PFSK-1 (cell line): ENCODE measurements around the gene DPP9.

Source experiments
- FOXP2 ChIP-seq: optimal IDR thresholded peaks from 2 replicates; pipeline ENCODE3; 2011; ENCODE audit warnings: borderline replicate concordance, control low read depth, inconsistent platforms; ENCODE audit not compliant: insufficient read depth; ENCODE audit errors: extremely low read length, extremely low read depth
- POLR2AphosphoS5 ChIP-seq: IDR thresholded peaks from 2 replicates; pipeline ENCODE4 v1.6.1; 2012; ENCODE audit warnings: low read depth, mild to moderate bottlenecking, control low read depth, low read length, moderate library complexity
- REST ChIP-seq, 2 experiments: IDR thresholded peaks; 2 replicates each; pipeline versions ENCODE4 v1.6.1 to v1.8.0; 2011 to 2012; ENCODE audit warnings: low read depth in 2 of 2, low read length in 2 of 2, control low read depth in 1 of 2, inconsistent platforms in 1 of 2, mild to moderate bottlenecking in 1 of 2, moderate library complexity in 1 of 2; ENCODE audit not compliant: insufficient read depth in 1 of 2
- SIN3A ChIP-seq: IDR thresholded peaks from 2 replicates; pipeline ENCODE4 v1.6.1; 2012; ENCODE audit warnings: mild to moderate bottlenecking, low read length, moderate library complexity, borderline replicate concordance; ENCODE audit not compliant: insufficient read depth
- TAF1 ChIP-seq: IDR thresholded peaks from 2 replicates; pipeline ENCODE4 v1.6.1; 2012; ENCODE audit warnings: low read length, control low read depth, borderline replicate concordance; ENCODE audit not compliant: insufficient read depth

The DPP9 gene

GRCh38 chr19:4684312-4685095 lies 39.1 kb downstream of the DPP9 start:
- TF ChIP-seq TAF1, result no peak
- TF ChIP-seq SIN3A, result no peak
- TF ChIP-seq REST (IDR thresholded peaks at IDR 0.05; ENCODE audit: insufficient read depth in 1 of 2, low read depth in 2 of 2, low read length in 2 of 2), result no peak
- TF ChIP-seq POLR2AphosphoS5, result no peak
- no peak for TF ChIP-seq FOXP2

- TF ChIP-seq TAF1 (no peak), REST (IDR thresholded peaks at IDR 0.05; ENCODE audit: insufficient read depth in 1 of 2, low read depth in 2 of 2, low read length in 2 of 2) (no peak), SIN3A (no peak), FOXP2 (no peak), POLR2AphosphoS5 (no peak)
Measured at GRCh38 chr19:4682417-4683200, 41.0 kb downstream of the DPP9 start.

GRCh38 chr19:4678881-4679790 lies 44.5 kb downstream of the DPP9 start:
- no peak for TF ChIP-seq POLR2AphosphoS5
- no peak for TF ChIP-seq SIN3A
- TF ChIP-seq TAF1, result no peak
- no peak for TF ChIP-seq REST (IDR thresholded peaks at IDR 0.05; ENCODE audit: insufficient read depth in 1 of 2, low read depth in 2 of 2, low read length in 2 of 2)
- TF ChIP-seq FOXP2, result no peak

- TF ChIP-seq REST (IDR thresholded peaks at IDR 0.05; ENCODE audit: insufficient read depth in 1 of 2, low read depth in 2 of 2, low read length in 2 of 2), result no peak
- no peak for TF ChIP-seq SIN3A
- no peak for TF ChIP-seq TAF1
- TF ChIP-seq FOXP2, result no peak
- no peak for TF ChIP-seq POLR2AphosphoS5
Measured at GRCh38 chr19:4676955-4677731, 46.5 kb downstream of the DPP9 start.
